COLO668 (cell line): Measurements from ENCODE around the gene PTPRE.

Experiments used
- DNase-seq: peaks from one replicate; lab custom pipeline; 2025; ENCODE audit not compliant: unreplicated experiment; lab: John Stamatoyannopoulos, UW

Gene PTPRE

GRCh38 chr10:127923646-127924045, 16.7 kb downstream of the PTPRE start:
- DNase-seq: no peak

GRCh38 chr10:127925471-127926207, 18.7 kb downstream of the PTPRE start:
- DNase-seq: no peak

GRCh38 chr10:127926455-127926854, 19.6 kb downstream of the PTPRE start:
- DNase-seq: no peak

DNA sequence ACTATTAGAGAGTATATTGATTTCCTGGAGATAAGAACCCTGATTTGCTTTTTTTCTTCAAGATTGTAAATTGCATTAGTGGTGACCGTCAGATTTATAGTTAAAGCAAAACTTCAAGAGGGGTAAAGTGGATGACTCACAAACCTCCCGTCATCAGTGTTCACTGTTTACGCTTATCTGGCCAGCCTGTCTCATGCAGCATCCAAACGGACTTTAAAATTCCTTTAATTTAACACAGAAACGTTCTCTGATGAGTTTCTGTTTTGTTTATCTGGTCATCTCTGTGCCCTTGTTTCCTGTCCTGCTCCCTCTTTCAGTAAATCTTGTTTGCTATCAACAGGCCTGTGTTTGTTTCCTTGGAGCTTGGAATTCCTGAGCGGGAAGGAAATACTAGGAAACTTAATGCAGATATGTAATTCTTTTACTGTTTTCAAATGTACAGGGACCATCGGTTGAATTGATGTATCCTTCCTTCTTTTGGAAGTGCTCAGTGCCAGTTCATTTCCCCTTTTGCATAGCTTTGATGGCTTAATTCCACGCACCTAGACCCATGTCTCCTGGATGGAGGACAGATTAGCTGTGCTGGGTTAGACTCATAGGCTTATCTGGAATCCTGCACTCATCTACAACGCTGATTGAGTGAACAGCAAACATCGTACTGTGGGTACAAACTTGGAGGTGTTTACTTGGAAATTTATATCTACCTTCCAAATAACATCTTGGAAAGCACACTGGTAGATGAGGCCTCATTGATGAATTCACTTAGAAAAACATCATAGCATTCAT, 21.3 kb downstream of the PTPRE start:
- DNase-seq: no peak

DNA sequence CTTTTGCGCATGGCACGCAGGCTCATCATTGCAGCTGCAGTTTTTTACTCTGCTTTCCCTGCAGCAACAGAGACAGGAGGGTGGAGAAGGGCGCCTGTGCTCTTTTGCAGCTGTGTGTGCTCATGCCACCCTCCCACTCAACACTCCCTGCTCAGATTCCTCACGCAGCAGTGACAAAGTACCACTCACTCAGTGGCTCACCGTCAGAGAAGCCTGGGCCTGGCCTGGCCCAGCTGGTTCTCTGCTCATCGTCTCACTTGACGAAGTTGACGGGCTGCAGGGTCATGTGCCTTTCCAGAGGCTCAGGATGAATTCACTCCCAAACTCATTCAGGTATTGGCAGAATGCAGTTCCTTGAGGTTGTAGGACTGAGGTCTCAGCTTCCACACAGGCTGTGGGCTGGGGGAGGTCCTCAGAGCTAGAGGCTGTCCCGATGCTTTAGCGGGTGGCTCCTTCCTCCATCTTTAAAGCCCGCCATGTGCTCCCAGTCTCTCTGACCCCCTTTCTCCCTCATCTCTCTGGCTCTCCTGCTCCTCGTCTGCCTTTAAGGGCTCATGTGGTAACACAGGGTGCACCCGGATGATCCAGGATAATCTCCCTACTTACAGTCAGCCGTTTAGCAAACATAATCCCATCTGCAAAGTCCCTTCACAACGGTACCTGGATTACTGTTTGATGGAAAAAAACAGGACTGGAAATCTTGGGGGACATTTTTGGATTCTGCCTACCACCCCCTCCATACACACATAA, 25.8 kb downstream of the PTPRE start:
- no peak for DNase-seq

DNA sequence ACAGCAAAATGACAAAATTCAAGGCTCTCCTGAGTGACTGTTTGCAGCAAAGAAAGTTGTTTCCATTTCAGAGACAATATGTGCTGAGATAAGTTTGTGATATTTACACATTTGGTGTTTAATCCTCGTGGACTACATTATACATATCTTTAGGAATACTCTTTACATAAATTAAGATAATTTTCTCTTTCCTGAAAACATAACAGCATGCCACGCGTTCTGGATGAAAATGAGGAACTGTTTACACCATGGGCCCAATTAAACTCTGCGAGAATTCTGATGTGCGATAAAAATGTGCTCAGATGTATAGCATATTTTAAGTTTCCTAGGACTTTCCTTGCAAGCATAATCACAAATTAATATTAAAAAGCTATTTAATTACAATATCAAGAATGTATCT, 26.4 kb downstream of the PTPRE start:
- no peak for DNase-seq

- no peak for DNase-seq
These were observed 27.5 kb downstream of the PTPRE start for GRCh38 chr10:127934383-127934782.

GRCh38 chr10:127935071-127935561, 28.2 kb downstream of the PTPRE start:
- no peak for DNase-seq

- DNase-seq: no peak
These were observed 30.2 kb downstream of the PTPRE start for GRCh38 chr10:127937069-127937468.

DNA sequence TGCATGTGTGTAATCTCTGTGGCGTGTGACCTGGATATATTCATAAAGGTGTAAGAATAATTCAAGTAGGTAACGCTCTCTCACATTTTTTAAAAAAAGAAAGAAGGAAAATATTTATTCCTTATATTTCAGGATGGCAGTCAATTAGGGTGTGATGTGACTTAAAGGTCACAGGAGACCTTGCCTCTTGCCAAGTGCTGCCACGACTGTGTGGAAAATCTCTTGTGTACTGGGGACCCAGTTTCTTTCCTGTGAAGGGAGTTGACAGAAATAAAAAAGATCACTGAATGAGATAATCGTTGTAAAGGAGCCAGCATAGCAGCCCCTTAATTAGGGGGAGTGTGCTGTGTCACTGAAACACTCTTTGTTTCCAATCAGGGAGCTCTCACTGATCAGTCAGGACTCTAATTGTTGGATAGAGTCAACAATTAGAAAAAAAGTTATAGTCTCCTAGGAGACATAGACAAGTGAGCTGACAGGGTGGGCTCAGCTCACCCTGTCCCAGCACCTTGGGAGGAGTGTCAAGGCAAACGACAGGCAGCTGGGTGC, 31.1 kb downstream of the PTPRE start:
- DNase-seq: no peak

DNA sequence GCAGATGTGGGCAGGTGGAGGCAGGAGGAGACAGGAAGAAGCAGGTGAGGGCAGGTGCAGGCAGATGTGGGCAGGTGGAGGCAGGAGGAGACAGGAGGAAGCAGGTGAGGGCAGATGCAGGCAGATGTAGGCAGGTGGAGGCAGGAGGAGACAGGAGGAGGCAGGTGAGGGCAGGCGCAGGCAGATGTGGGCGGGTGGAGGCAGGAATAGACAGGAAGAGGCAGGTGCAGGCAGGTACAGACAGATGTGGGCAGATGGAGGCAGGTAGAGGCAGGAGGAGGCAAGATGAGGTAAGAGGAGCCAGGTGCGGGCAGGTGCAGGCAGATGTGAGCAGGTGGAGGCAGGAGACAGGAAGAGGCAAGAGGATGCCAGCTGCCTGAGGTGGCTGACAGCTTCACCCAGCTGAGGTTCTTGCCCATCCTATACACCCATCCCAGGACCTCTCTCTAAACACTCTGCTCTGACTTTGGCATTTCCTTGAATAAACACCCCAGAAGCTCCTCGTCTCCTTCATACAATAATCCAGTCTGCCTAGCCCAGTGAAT, 33.0 kb downstream of the PTPRE start:
- DNase-seq: no peak

GRCh38 chr10:127940866-127941640, 34.1 kb downstream of the PTPRE start:
- DNase-seq: no peak

DNA sequence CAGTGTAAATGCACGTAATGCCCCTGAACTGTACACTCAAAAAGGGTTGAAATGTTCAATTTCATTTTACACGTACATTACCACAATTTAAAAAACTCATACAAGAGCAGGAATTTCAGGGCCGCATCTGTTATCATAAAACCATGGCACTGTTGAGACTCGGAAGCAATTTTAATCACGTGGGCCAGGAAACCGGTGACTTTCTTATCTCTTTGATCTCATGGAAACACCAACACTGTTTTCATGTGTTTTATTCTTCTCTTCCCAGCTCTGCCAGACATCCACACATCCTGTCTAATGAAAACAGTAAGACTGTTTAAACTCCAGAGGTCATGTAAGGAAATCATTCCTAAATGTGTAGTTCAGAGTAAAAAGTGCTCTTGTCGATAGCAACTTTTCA, 35.9 kb downstream of the PTPRE start:
- no peak for DNase-seq

GRCh38 chr10:127943336-127943910, 36.5 kb downstream of the PTPRE start:
- no peak for DNase-seq

DNA sequence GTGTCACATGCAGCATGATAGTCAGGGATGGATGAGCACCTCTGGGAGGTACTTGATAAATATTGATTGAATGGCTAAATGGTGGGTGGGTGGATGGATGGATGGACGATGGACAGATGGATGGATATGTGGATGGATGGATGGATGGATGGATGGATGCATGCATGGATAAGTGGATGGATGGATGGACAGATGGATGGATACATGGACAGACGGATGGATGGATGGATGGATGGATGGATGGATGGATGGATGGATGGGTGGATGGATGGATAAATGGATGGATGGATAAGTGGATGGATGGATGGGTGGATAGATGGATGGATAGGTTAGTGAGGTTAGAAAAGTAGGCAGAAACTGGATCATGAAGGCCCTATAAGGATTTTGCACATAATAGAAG, 37.4 kb downstream of the PTPRE start:
- DNase-seq: no peak

DNA sequence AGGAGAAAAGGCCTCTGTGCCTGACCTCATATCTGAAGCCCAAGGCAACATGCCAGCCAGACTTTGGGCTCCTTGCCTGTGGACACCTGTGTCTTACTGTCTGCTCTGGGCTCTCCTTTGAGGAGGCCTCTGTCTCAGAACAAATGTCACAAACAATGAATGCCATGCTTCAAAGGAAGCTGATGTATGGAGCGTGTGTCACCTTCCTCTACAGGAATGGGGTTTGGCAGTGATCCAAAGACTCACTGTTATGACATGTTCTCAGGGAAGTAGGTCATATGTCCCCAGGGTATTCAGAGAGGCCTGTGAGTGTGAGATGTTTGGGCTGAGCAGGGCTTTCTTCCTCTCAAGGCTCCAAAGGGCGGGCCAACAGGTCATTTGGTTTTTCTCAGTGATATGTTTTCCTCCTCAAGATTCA, 38.4 kb downstream of the PTPRE start:
- no peak for DNase-seq

GRCh38 chr10:127945948-127946711, 39.2 kb downstream of the PTPRE start:
- no peak for DNase-seq

- DNase-seq: no peak
These were observed 40.3 kb downstream of the PTPRE start for GRCh38 chr10:127947211-127947610.

GRCh38 chr10:127948791-127949190, 41.9 kb downstream of the PTPRE start:
- no peak for DNase-seq
